HG02973 (cell line): ENCODE results near the gene CCDC157.
A peak's percentile ranks its signal among the peaks of the same experiment; 100 is the strongest.
"Not testable (repeated sequence)": the region's sequence is repeated elsewhere in the genome, so short reads cannot be mapped to it uniquely, and the experiment has no call there.

ENCODE experiments used
- ATAC-seq: cut with Tn5 transposase; IDR thresholded peaks from one replicate; pipeline ENCODE4 v1.9.1; 2021; ENCODE audit warnings: moderate library complexity; ENCODE audit not compliant: unreplicated experiment

CCDC157 gene

GRCh38 chr22:30386960-30387827 lies 30.4 kb downstream of the CCDC157 start, which contains the start of gene RNF215:
Gene RNF215, minus strand, starts transcription at chr22:30387411. Its CDS starts 98 bp downstream, at chr22:30387313.
- peak; percentile 68 for ATAC-seq

- ATAC-seq, result no peak
These were observed 34.3 kb downstream of the CCDC157 start for GRCh38 chr22:30390974-30391691.

- ATAC-seq, result no peak
These were observed 36.0 kb downstream of the CCDC157 start for GRCh38 chr22:30392661-30393321.

- ATAC-seq, result no peak
These were observed 36.5 kb downstream of the CCDC157 start for GRCh38 chr22:30393322-30393680.

- no peak for ATAC-seq
These were observed 37.1 kb downstream of the CCDC157 start for GRCh38 chr22:30393885-30394284.

- no peak for ATAC-seq
These were observed 40.3 kb downstream of the CCDC157 start, which contains the start of gene SEC14L2 for GRCh38 chr22:30396871-30397655. Gene SEC14L2, plus strand, starts transcription at chr22:30397018. Its CDS starts 99 bp downstream, at chr22:30397117.

- ATAC-seq, result no peak
These were observed 41.1 kb downstream of the CCDC157 start for GRCh38 chr22:30397656-30398635.

- ATAC-seq, result no peak
These were observed 42.2 kb downstream of the CCDC157 start for GRCh38 chr22:30398685-30399680.

GRCh38 chr22:30399718-30400117 lies 42.9 kb downstream of the CCDC157 start:
- ATAC-seq, result no peak

- ATAC-seq, result no peak
These were observed 43.4 kb downstream of the CCDC157 start for GRCh38 chr22:30400159-30400558.

- not testable (repeated sequence) for ATAC-seq
These were observed 44.2 kb downstream of the CCDC157 start for GRCh38 chr22:30401024-30401423.

- ATAC-seq, result no peak
These were observed 45.4 kb downstream of the CCDC157 start for GRCh38 chr22:30402028-30402765.

- not testable (repeated sequence) for ATAC-seq
These were observed 45.9 kb downstream of the CCDC157 start for GRCh38 chr22:30402766-30403104.

- no peak for ATAC-seq
These were observed 47.5 kb downstream of the CCDC157 start for GRCh38 chr22:30404307-30404706.

- no peak for ATAC-seq
These were observed 48.9 kb downstream of the CCDC157 start for GRCh38 chr22:30405731-30406130.

GRCh38 chr22:30406400-30406799 lies 49.6 kb downstream of the CCDC157 start:
- ATAC-seq, result no peak

GRCh38 chr22:30408388-30409102 lies 51.7 kb downstream of the CCDC157 start:
- no peak for ATAC-seq
